NB4 (cell line): ENCODE measurements around the gene RGS3.

Experiments used
- DNase-seq: peaks from one replicate; pipeline ENCODE4 v3.0.0; 2010; ENCODE audit warnings: low read depth
- H3K4me3 ChIP-seq: one replicate; pipeline ENCODE4 v1.5.1; 2011; ENCODE audit warnings: mild to moderate bottlenecking, low read depth, low read length, moderate library complexity
- CTCF ChIP-seq: IDR thresholded peaks from one replicate; pipeline ENCODE4 v1.5.1; 2012; ENCODE audit warnings: low read depth, low read length
- MAX ChIP-seq: IDR thresholded peaks from 2 replicates; pipeline ENCODE4 v1.6.1; 2011; ENCODE audit warnings: low read depth, low read length
- MYC ChIP-seq: IDR thresholded peaks from 2 replicates; pipeline ENCODE4 v1.6.1; 2011; ENCODE audit warnings: low read depth, low read length
- POLR2A ChIP-seq: IDR thresholded peaks from 2 replicates; pipeline ENCODE4 v1.6.1; 2011; ENCODE audit warnings: mild to moderate bottlenecking; ENCODE audit not compliant: insufficient read length; ENCODE audit errors: extremely low read depth

RGS3 gene

GRCh38 chr9:113588242-113588810, 124.8 kb downstream of the RGS3 start:
- DNase-seq: no peak
- TF ChIP-seq MAX (no peak), MYC (no peak), CTCF (no peak), POLR2A (no peak)
- no peak overlapping the region for H3K4me3 ChIP-seq

- DNase-seq: no peak
- H3K4me3 ChIP-seq: no peak overlapping the region
- no peak for TF ChIP-seq MYC
- no peak for TF ChIP-seq POLR2A
- no peak for TF ChIP-seq CTCF
- TF ChIP-seq MAX: no peak
Observed at GRCh38 chr9:113588936-113589335, 125.4 kb downstream of the RGS3 start.

GRCh38 chr9:113589407-113589806, 125.9 kb downstream of the RGS3 start:
- TF ChIP-seq MYC: no peak
- TF ChIP-seq POLR2A: no peak
- TF ChIP-seq CTCF: no peak
- no peak for TF ChIP-seq MAX
- no peak overlapping the region for H3K4me3 ChIP-seq
- DNase-seq: no peak

GRCh38 chr9:113589890-113590289, 126.4 kb downstream of the RGS3 start:
- H3K4me3 ChIP-seq: no peak overlapping the region
- peak; percentile 63 for DNase-seq
- 0 out of 2 replicates have a peak, but pooled peaks have one; percentile 13 for TF ChIP-seq MAX
- peak; percentile 53 for TF ChIP-seq CTCF
- no peak for TF ChIP-seq POLR2A
- 0 out of 2 replicates have a peak, but pooled peaks have one; percentile 12 for TF ChIP-seq MYC

- no peak for DNase-seq
- H3K4me3 ChIP-seq: no peak overlapping the region
- no peak for TF ChIP-seq POLR2A
Observed at GRCh38 chr9:113590389-113590788, 126.9 kb downstream of the RGS3 start.

- no peak for TF ChIP-seq POLR2A
- peak; percentile 23; the same call in 1 of the 2 replicates for TF ChIP-seq MAX
- TF ChIP-seq MYC: peak; percentile 33; the same call in 1 of the 2 replicates
- TF ChIP-seq CTCF: peak; percentile 80
- no peak overlapping the region for H3K4me3 ChIP-seq
- DNase-seq: peak; percentile 82
Observed at GRCh38 chr9:113590991-113591898, 127.7 kb downstream of the RGS3 start.
